Prostate gland (tissue), 2 donors: ENCODE data around the gene AUTS2. TPM values are rescaled to one million over a fixed set of nuclear protein-coding genes. Genes with fewer than 3 reads are reported as not detected.

Experiments
- DNase-seq: peaks from one replicate; pipeline ENCODE4 v3.0.0-alpha.2; 2019; ENCODE audit warnings: low spot score
- H3K27ac ChIP-seq, 2 donors: fragments of 200-600 bp; sonication (generic); 2 replicates each; pipeline ENCODE4 v1.5.1; 2017 to 2019
- H3K27me3 ChIP-seq: fragments of 200-600 bp; sonication (generic); replicated peaks from 2 replicates; pipeline ENCODE4 v1.5.1; 2019; ENCODE audit not compliant: insufficient read depth
- H3K36me3 ChIP-seq, 2 donors: fragments of 200-600 bp; sonication (generic); 1 replicate in 1 of 2; 2 replicates in 1 of 2; pipeline versions ENCODE4 v1.5.1 to v1.8.1; 2017 to 2019
- H3K4me1 ChIP-seq: fragments of 200-600 bp; sonication (generic); replicated peaks from 2 replicates; pipeline ENCODE4 v1.5.1; 2019
- H3K4me3 ChIP-seq, 2 donors: fragments of 200-600 bp; sonication (generic); 2 replicates each; pipeline ENCODE4 v1.5.1; 2017 to 2019
- H3K9me3 ChIP-seq: fragments of 200-600 bp; sonication (generic); 2 replicates; pipeline ENCODE4 v1.5.1; 2017
- POLR2A ChIP-seq: fragments of 450-650 bp; IDR thresholded peaks from one replicate; pipeline ENCODE4 v1.6.1; 2016; ENCODE audit warnings: antibody characterized with exemption, mild to moderate bottlenecking
- POLR2AphosphoS5 ChIP-seq: sonication (generic); formaldehyde crosslinking; IDR thresholded peaks from one replicate; pipeline ENCODE4 v1.6.1; 2017; ENCODE audit warnings: antibody characterized with exemption
- WGBS: methylation state at CpG from one replicate; pipeline ENCODE4 v1.1.5; 2018; 5-methylcytosine and 5-hydroxymethylcytosine counted together
- intact Hi-C: fragments of 100-400 bp; cut with DNase I; formaldehyde crosslinking; loops from one replicate; pipeline ENCODE4 v1.14.2; 2022
- total RNA-seq, 2 donors: library from RNA; depleted of rRNA; stranded (reverse); fragments of >200 nt; gene quantifications; one replicate each; pipeline ENCODE4 v1.1.0, GENCODE V29; 2016
- TF ChIP-seq, protein P1 (sequence below), 4 experiments: fragments of 200-600 bp in 2 of 4; fragments of 450-650 bp in 2 of 4; sonication (generic) in 2 of 4; IDR thresholded peaks; 1 replicate in 3 of 4; 2 replicates in 1 of 4; pipeline ENCODE4 v1.5.1; 2016 to 2019; ENCODE audit warnings: antibody characterized with exemption in 4 of 4, mild to moderate bottlenecking in 2 of 4, moderate library complexity in 2 of 4

AUTS2 gene
- total RNA-seq, 2 donors from 2014 or later, result 25.0 to 55.2 TPM

DNA sequence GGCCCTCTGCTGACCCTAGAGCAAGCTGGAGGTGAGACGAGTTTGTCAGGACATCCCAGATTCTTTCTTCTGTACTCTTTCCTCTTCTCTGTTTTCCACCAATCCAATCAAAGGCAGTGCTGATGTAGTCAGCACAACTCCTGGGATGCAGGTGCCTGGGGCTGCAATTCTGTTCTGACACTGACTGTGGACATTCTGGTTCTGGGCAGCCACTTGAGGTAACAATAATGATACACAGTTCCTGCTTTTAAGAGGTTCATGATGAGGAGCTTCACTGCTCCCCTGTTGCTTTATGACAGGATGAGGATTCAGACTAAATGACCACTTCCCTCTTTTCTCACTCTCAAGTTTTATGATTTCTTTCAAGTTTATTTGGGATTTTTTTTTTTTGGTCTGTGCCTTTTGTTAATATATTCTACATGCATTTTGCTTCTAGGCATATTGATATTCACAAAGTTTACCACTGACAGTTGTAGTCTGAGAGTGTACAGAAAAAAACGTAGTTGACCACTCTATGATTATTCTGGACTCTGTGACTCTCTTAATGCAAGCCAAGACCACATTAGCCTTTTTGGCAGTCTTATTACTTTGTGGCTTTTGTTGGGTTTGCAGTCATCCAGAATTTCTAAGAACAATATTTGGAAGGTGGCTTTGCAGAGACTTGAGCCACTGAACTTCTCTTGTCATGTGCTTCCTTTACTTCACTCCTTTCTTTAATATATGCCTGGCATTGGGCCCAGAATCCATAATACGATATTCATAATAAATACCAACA lies 247.6 kb downstream of the AUTS2 start:
- no peak for DNase-seq
- Histone ChIP-seq H3K4me3 (no peak overlapping the region), H3K4me1 (peaks cover 8% of the 10 kb centered on the region), H3K9me3 (no peaks in the 10 kb centered on the region), H3K36me3 (no peaks in the 10 kb centered on the region), H3K27me3 (no peaks in the 10 kb centered on the region), H3K27ac (no peak overlapping the region)
- 56% methylated on average over 3 of the region's 3 CpGs for WGBS
- intact Hi-C loops, result no loop called here
- no peak for TF ChIP-seq POLR2AphosphoS5
- no peak for TF ChIP-seq POLR2A
- TF ChIP-seq, protein P1, sequence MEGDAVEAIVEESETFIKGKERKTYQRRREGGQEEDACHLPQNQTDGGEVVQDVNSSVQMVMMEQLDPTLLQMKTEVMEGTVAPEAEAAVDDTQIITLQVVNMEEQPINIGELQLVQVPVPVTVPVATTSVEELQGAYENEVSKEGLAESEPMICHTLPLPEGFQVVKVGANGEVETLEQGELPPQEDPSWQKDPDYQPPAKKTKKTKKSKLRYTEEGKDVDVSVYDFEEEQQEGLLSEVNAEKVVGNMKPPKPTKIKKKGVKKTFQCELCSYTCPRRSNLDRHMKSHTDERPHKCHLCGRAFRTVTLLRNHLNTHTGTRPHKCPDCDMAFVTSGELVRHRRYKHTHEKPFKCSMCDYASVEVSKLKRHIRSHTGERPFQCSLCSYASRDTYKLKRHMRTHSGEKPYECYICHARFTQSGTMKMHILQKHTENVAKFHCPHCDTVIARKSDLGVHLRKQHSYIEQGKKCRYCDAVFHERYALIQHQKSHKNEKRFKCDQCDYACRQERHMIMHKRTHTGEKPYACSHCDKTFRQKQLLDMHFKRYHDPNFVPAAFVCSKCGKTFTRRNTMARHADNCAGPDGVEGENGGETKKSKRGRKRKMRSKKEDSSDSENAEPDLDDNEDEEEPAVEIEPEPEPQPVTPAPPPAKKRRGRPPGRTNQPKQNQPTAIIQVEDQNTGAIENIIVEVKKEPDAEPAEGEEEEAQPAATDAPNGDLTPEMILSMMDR (IDR thresholded peaks at IDR 0.05), result no peak

DNA sequence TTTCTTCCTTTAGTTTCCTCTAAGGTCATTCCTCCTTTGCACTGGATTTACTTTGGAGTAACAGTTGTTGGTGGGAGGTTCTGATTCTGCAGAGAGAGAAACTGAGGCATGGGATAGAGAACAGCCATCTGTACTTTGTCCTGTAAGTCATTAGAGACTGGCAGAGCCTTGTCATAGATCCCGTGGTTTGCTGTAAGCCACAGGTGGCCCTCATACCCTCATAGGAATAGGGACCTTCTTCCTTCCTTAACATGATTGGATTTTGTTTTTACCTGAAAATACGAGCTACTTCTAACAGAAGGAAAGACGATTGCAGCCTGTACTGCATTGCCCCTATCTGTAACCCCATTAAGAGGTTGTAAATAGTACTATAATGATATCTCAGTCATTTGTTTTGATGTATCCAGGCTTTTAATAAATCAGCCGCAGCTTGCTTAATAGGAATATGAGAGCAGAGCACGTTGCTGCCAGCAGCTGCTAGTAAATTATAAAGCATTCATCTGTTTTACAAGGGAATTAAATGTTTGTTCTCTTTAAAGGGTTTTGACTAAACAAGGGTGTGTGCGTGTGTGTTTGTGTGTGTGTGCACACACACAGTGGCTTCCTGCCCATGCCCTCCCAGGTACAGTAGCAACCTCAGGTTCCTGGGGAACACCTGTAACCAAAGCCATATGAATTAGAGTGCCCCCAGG lies 249.8 kb downstream of the AUTS2 start:
- no peak overlapping the region for H3K27ac ChIP-seq
- H3K4me3 ChIP-seq, result no peak overlapping the region
- intact Hi-C loops, result no loop called here
- H3K27me3 ChIP-seq, result no peaks in the 10 kb centered on the region
- 19% methylated on average over 6 of the region's 6 CpGs for WGBS
- H3K9me3 ChIP-seq, result no peaks in the 10 kb centered on the region
- peak; percentile 60 for DNase-seq
- TF ChIP-seq, protein P1 (IDR thresholded peaks at IDR 0.05), result no peak
- TF ChIP-seq POLR2AphosphoS5, result peak; percentile 88
- peaks cover 8% of the 10 kb centered on the region for H3K4me1 ChIP-seq
- no peaks in the 10 kb centered on the region for H3K36me3 ChIP-seq

DNA sequence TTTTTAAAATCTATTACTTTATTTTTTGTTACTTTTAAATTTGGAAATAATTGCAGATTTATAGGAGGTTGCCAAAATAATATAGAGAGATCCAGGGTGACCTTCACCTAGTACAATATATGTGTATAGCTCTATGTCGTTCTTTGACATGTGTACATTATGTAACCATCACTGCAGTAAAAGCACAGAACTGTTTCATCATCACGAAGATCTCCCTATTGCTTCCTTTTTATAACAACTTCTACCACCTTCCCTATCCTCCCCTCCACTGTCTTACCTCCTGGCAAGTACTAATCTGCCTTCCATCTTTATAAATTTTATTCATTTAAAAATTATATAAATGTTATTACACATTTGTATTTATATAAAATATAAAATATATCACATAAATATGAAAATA lies 251.0 kb downstream of the AUTS2 start:
- no peak overlapping the region for H3K4me3 ChIP-seq
- TF ChIP-seq POLR2AphosphoS5 (no peak), POLR2A (no peak)
- TF ChIP-seq, protein P1 (IDR thresholded peaks at IDR 0.05), result no peak
- no peaks in the 10 kb centered on the region for H3K27me3 ChIP-seq
- intact Hi-C loops, result no loop called here
- H3K36me3 ChIP-seq, result no peaks in the 10 kb centered on the region
- no peaks in the 10 kb centered on the region for H3K9me3 ChIP-seq
- H3K27ac ChIP-seq, result no peak overlapping the region
- no peak for DNase-seq
- H3K4me1 ChIP-seq, result peaks cover 8% of the 10 kb centered on the region
- WGBS, result 84% methylated on average over 2 of the region's 2 CpGs

DNA sequence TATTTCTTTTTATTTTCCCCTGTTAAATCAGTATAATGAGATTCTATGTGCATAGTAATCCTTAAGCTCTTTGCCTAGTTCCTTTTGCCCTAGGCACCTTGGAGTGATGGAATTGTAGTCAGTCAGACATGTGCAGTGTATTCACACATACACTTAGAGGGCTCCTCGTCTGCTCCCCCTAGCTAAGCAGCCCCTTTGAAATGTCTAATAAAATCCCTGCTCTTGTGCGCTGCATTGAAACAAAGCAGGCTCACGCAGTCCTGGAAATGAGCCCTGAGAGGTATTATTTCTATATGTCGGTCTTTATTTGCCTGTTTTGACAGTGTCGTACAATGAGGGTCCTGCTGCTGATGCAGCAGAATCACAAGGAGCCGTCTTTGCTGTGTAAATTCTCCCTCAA lies 258.7 kb downstream of the AUTS2 start:
- TF ChIP-seq POLR2AphosphoS5 (no peak), POLR2A (no peak)
- TF ChIP-seq, protein P1 (IDR thresholded peaks at IDR 0.05), result no peak

DNA sequence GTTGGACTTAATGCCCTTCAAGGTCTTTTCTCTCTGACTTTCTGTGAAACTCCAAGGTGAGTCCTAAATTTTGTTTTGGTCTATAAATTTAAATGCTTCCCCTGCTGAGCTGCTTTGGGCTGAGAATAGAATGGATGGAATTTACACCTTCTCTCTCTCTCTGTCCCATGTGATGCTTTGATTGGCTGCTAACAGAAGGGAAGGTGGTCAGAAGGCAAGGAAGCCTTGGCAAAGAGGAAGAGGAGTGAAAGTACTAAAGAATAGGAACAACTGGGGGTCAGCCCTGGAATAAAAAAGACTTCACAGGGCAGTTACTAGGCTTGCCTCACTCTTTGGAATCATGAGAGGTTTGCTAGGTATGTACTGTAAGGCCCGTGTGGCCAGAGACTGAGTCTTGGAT lies 260.2 kb downstream of the AUTS2 start:
- intact Hi-C loops, result no loop called here
- DNase-seq, result no peak
- no peaks in the 10 kb centered on the region for H3K4me1 ChIP-seq
- H3K4me3 ChIP-seq, result no peak overlapping the region
- 100% methylated on average over 1 of the region's 1 CpG for WGBS
- H3K27me3 ChIP-seq, result no peaks in the 10 kb centered on the region
- TF ChIP-seq POLR2AphosphoS5, result no peak
- no peak for TF ChIP-seq POLR2A
- TF ChIP-seq, protein P1 (IDR thresholded peaks at IDR 0.05), result no peak
- H3K9me3 ChIP-seq, result no peaks in the 10 kb centered on the region
- no peaks in the 10 kb centered on the region for H3K36me3 ChIP-seq
- no peak overlapping the region for H3K27ac ChIP-seq

More for the DNA sequence above, 258.7 kb downstream of the AUTS2 start:
- 91% methylated on average over 6 of the region's 6 CpGs for WGBS
- no peaks in the 10 kb centered on the region for H3K4me1 ChIP-seq
- intact Hi-C loops, result no loop called here
- H3K9me3 ChIP-seq, result no peaks in the 10 kb centered on the region
- H3K36me3 ChIP-seq, result no peaks in the 10 kb centered on the region
- H3K4me3 ChIP-seq, result no peak overlapping the region
- no peaks in the 10 kb centered on the region for H3K27me3 ChIP-seq
- no peak overlapping the region for H3K27ac ChIP-seq
- DNase-seq, result no peak
